NCI-H345 (cell line): Measurements from ENCODE around the gene ZNF575.

Experiments
- DNase-seq: peaks from one replicate; lab custom pipeline; 2025; lab: John Stamatoyannopoulos, UW

Gene ZNF575

DNA sequence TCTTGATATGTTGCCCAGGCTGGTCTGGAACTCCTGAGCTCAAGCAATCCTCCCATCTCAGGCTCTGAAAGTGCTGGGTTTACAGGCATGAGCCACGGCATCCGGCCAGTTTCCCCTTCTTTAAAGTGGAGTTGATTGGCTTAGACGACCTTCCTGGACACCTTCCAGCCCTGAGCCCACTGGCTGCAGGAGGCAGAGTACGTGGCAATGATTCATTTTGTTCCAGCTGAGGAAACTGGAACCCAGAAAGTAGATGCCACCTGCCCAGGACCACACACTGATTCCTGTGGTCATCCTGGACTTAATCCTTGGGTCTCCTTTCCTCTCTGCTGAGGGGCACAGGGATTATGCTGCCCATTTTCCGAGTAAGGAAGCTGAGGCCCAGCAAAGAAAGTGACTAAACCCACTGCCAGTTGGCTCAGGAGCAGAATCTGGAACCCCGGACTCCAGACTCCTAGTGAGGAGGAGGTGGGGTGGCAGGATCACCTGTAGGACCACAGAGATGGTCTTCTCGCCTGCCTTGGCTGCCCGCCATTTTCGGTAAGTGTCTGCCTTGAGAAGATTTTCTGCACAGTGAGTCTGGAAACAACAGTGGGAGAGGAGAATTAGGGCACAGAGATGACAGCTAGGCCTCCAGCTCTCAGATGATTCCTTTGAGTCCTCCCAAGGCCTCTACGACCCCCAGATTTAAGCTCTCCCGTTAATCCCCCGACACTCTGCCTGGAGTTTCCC lies 41.6 kb downstream of the ZNF575 start:
- no peak for DNase-seq

DNA sequence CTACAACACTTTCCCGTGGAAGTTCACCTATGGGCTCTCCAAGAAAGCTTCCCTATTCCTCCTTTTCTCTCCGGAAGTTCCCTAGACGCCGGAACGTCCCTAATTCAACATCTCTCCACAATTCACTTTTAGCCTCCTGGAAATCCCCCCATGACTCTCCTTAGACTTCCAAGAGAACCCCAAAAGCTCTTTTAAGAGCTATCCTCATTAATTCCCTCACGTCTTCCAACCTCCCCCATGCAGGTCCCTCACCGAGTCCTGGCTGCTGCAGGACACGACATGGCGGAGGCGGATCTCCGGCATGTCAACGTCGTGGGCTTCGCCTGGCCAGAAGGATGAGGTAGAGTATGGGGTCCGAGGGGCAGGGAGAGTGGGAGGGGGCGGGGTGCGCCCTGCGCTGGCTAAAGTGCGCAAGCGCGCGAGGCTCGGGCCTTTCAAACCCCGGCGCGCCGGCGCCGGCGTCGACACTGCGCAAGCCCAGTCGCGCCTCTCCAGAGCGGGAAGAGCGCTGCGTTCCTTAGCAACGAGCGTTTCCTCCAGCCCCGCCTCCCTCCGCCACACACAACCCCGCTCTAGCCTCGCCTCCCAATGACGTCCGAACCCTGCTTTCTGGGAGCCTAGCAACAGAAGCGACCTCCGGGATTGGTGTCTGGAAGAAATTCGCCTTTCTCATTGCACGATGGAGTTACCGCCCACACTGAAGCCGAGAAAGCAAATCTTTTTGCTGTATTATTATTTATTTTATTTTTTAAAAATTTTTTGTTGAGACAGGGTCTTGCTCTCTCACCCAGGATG lies 42.4 kb downstream of the ZNF575 start, which contains the start of the genes PINLYP and XRCC1:
Gene PINLYP, plus strand, starts transcription at position 646 of the 795 bp plus-strand sequence. CDS start 1,391 bp downstream, outside the sequence.
Gene XRCC1, minus strand, starts transcription at position 372 of the 795 bp plus-strand sequence. Its CDS starts 69 bp downstream, at position 303.
- DNase-seq = peak; percentile 98

GRCh38 chr19:43575955-43576878 lies 43.2 kb downstream of the ZNF575 start:
- DNase-seq = peak; percentile 24

GRCh38 chr19:43578787-43579186 lies 45.8 kb downstream of the ZNF575 start:
- no peak for DNase-seq

GRCh38 chr19:43581467-43581866 lies 48.5 kb downstream of the ZNF575 start:
- DNase-seq = no peak

DNA sequence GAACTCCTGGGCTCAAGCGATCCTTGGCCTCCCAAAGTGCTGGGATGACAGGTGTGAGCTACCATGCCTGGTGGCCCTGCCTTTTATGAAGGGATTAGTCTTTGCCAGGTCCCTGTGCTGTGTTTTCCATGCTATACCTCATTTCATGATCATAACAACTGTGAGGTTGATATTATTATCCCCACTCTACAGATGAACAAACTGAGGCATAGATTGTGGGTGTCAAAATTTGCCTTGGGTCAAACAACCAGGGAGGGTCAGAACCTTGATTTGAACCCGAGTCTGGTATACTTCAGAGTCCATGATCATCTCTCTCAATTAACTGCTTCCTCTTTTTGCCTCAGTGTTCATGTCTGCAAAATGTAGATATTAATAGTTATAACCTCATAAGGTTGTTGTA lies 49.5 kb downstream of the ZNF575 start:
- DNase-seq = no peak

- DNase-seq = no peak
These were observed 51.5 kb downstream of the ZNF575 start for GRCh38 chr19:43584484-43584883.
